ENCODE measurements around the gene NECTIN4. TPM values are rescaled to one million over a fixed set of nuclear protein-coding genes. Genes with fewer than 3 reads are reported as not detected.

NECTIN4 gene
- total and polyA plus RNA-seq, 2 of the 13 experiments (the other 11 are each of a cell fraction or from before 2014, with no cell fraction given): 5.9 to 12.4 TPM

DNA sequence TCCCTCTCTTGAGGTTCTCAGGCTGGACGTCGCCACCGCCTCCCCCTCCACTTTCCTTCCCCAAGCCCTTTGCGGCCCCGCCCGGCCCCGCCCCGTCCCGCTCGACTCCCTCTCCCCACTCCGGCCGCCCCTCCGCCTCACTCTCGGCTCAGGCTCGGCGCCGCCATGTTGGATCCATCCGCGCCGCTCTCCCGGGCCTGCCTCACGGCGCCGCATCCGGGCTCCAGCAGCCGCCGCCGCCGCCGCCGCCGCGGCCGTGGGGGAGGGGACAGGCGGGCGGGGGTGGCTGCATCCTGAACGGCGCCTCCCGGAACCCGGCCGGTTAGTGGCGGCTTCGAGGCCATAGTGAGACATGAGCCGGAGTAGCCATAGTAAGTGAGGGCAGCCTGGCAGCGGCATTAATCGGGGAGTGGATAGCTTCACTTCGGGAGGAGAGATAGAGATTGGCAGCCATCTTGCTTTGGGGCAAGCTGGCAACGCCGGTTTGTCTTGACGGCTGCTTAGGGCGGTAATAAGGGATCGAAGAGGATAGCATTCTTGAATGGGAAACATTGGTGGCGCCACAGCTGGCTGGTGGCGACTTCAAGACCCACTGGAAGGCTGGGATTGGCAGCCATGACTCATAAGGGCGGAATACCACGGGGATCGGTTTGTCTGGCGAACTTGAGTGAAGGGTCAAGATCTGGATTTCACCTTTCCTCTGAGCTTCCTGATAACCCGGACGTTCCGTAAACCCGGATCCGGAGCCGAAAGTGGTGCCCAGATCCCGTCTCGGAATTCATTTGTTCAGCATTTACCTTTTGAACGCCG lies 43.3 kb upstream of the NECTIN4 start, which contains the start of gene DEDD (continued):
- TF ChIP-seq RAD21 (CRISPR knock-in tag; IDR thresholded peaks at IDR 0.05) (no peak), TEAD3 (CRISPR knock-in tag; optimal IDR thresholded peaks at IDR 0.05; ENCODE audit: borderline replicate concordance) (peak; percentile 27), GTF3A (CRISPR knock-in tag; conservative IDR thresholded peaks at IDR 0.05) (0 out of 2 replicates have a peak, but pooled peaks have one; percentile 58), SRY (CRISPR knock-in tag; IDR thresholded peaks at IDR 0.05) (no peak), RBM39 (IDR thresholded peaks at IDR 0.05; ENCODE audit: low read depth, low read length, poor library complexity, severe bottlenecking) (peak; percentile 55), ZNF232 (CRISPR knock-in tag; IDR thresholded peaks at IDR 0.05; ENCODE audit: borderline replicate concordance) (no peak), ZMYM3 (CRISPR knock-in tag; IDR thresholded peaks at IDR 0.05) (no peak), FOXP1 (IDR thresholded peaks at IDR 0.05) (no peak), FOXP1 (CRISPR knock-in tag; IDR thresholded peaks at IDR 0.05) (no peak), MED1 (CRISPR knock-in tag; IDR thresholded peaks at IDR 0.05) (peak; percentile 22), REPIN1 (CRISPR knock-in tag; IDR thresholded peaks at IDR 0.05; ENCODE audit: borderline replicate concordance, low read depth) (peak; percentile 70), GATAD2A (CRISPR knock-in tag; IDR thresholded peaks at IDR 0.05) (peak; percentile 49; the same call in 1 of the 2 replicates), ONECUT2 (CRISPR knock-in tag; IDR thresholded peaks at IDR 0.05) (0 out of 2 replicates have a peak, but pooled peaks have one; percentile 13), ZNF572 (CRISPR knock-in tag; IDR thresholded peaks at IDR 0.05) (no peak), NFIB (CRISPR knock-in tag; IDR thresholded peaks at IDR 0.05; ENCODE audit: borderline replicate concordance) (no peak), ZC3H13 (CRISPR knock-in tag; IDR thresholded peaks at IDR 0.05) (no peak), ZNF354B (CRISPR knock-in tag; IDR thresholded peaks at IDR 0.05) (no peak), ZSCAN30 (CRISPR knock-in tag; IDR thresholded peaks at IDR 0.05) (no peak), TSC22D2 (CRISPR knock-in tag; IDR thresholded peaks at IDR 0.05; ENCODE audit: borderline replicate concordance) (no peak)
- TF ChIP-seq, protein P1, sequence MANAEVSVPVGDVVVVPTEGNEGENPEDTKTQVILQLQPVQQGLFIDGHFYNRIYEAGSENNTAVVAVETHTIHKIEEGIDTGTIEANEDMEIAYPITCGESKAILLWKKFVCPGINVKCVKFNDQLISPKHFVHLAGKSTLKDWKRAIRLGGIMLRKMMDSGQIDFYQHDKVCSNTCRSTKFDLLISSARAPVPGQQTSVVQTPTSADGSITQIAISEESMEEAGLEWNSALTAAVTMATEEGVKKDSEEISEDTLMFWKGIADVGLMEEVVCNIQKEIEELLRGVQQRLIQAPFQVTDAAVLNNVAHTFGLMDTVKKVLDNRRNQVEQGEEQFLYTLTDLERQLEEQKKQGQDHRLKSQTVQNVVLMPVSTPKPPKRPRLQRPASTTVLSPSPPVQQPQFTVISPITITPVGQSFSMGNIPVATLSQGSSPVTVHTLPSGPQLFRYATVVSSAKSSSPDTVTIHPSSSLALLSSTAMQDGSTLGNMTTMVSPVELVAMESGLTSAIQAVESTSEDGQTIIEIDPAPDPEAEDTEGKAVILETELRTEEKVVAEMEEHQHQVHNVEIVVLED (CRISPR knock-in tag; IDR thresholded peaks at IDR 0.05; ENCODE audit: borderline replicate concordance): peak; percentile 82
- TF ChIP-seq, protein P2, sequence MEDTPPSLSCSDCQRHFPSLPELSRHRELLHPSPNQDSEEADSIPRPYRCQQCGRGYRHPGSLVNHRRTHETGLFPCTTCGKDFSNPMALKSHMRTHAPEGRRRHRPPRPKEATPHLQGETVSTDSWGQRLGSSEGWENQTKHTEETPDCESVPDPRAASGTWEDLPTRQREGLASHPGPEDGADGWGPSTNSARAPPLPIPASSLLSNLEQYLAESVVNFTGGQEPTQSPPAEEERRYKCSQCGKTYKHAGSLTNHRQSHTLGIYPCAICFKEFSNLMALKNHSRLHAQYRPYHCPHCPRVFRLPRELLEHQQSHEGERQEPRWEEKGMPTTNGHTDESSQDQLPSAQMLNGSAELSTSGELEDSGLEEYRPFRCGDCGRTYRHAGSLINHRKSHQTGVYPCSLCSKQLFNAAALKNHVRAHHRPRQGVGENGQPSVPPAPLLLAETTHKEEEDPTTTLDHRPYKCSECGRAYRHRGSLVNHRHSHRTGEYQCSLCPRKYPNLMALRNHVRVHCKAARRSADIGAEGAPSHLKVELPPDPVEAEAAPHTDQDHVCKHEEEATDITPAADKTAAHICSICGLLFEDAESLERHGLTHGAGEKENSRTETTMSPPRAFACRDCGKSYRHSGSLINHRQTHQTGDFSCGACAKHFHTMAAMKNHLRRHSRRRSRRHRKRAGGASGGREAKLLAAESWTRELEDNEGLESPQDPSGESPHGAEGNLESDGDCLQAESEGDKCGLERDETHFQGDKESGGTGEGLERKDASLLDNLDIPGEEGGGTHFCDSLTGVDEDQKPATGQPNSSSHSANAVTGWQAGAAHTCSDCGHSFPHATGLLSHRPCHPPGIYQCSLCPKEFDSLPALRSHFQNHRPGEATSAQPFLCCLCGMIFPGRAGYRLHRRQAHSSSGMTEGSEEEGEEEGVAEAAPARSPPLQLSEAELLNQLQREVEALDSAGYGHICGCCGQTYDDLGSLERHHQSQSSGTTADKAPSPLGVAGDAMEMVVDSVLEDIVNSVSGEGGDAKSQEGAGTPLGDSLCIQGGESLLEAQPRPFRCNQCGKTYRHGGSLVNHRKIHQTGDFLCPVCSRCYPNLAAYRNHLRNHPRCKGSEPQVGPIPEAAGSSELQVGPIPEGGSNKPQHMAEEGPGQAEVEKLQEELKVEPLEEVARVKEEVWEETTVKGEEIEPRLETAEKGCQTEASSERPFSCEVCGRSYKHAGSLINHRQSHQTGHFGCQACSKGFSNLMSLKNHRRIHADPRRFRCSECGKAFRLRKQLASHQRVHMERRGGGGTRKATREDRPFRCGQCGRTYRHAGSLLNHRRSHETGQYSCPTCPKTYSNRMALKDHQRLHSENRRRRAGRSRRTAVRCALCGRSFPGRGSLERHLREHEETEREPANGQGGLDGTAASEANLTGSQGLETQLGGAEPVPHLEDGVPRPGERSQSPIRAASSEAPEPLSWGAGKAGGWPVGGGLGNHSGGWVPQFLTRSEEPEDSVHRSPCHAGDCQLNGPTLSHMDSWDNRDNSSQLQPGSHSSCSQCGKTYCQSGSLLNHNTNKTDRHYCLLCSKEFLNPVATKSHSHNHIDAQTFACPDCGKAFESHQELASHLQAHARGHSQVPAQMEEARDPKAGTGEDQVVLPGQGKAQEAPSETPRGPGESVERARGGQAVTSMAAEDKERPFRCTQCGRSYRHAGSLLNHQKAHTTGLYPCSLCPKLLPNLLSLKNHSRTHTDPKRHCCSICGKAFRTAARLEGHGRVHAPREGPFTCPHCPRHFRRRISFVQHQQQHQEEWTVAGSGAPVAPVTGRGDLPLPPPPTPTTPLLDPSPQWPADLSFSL (CRISPR knock-in tag; IDR thresholded peaks at IDR 0.05): no peak
- TF ChIP-seq, protein P3, sequence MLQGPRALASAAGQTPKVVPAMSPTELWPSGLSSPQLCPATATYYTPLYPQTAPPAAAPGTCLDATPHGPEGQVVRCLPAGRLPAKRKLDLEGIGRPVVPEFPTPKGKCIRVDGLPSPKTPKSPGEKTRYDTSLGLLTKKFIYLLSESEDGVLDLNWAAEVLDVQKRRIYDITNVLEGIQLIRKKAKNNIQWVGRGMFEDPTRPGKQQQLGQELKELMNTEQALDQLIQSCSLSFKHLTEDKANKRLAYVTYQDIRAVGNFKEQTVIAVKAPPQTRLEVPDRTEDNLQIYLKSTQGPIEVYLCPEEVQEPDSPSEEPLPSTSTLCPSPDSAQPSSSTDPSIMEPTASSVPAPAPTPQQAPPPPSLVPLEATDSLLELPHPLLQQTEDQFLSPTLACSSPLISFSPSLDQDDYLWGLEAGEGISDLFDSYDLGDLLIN (CRISPR knock-in tag; IDR thresholded peaks at IDR 0.05; ENCODE audit: borderline replicate concordance): no peak

Measured in HepG2 (cell line).